SK-N-SH (cell line): Measurements from ENCODE around the gene NBPF1. TPM values are rescaled to one million over a fixed set of nuclear protein-coding genes. Genes with fewer than 3 reads are reported as not detected.
A peak's percentile ranks its signal among the peaks of the same experiment; 100 is the strongest.
"Not testable (repeated sequence)": the region's sequence is repeated elsewhere in the genome, so short reads cannot be mapped to it uniquely, and the experiment has no call there.

Experiments
- CTCF ChIA-PET: fragments of 300-600, 350-600 bp; formaldehyde crosslinking; extraction: SDS; loops from one replicate; lab custom pipeline; 2021; lab: Yijun Ruan, JAX
- POLR2A ChIA-PET: fragments of 350-600 bp; sonication (Branson Sonifier 250); formaldehyde crosslinking; extraction: SDS; loops from one replicate; lab custom pipeline; 2020; ENCODE audit warnings: antibody characterized with exemption, inconsistent platforms; lab: Yijun Ruan, JAX
- DNase-seq: peaks from one replicate; pipeline ENCODE4 v3.0.0; 2012
- H2AFZ ChIP-seq: fragments of 200-600 bp; sonication (generic); 2 replicates; pipeline ENCODE4 v1.8.1; 2016; ENCODE audit warnings: antibody characterized with exemption, mild to moderate bottlenecking, low read depth
- H3F3A ChIP-seq: fragments of 200-600 bp; sonication (generic); replicated peaks from 2 replicates; pipeline ENCODE3; 2016; ENCODE audit warnings: antibody characterized with exemption, mild to moderate bottlenecking; ENCODE audit not compliant: insufficient read depth
- H3K27ac ChIP-seq, 2 experiments: fragments of 200-500 bp in 1 of 2; fragments of 200-600 bp in 1 of 2; sonication (Bioruptor generic) in 1 of 2; sonication (generic), shearing (Covaris generic) in 1 of 2; 2 replicates each; pipeline versions ENCODE4 v1.5.1 to v1.6.1; 2014 to 2016; ENCODE audit warnings: low read depth in 2 of 2, inconsistent platforms in 1 of 2, low read length in 1 of 2, mild to moderate bottlenecking in 1 of 2, mixed read lengths in 1 of 2
- H3K27me3 ChIP-seq: fragments of 200-600 bp; sonication (generic), shearing (Covaris generic); 2 replicates; pipeline ENCODE4 v1.6.1; 2016; ENCODE audit warnings: mixed run types; ENCODE audit not compliant: insufficient read depth
- H3K36me3 ChIP-seq, 2 experiments: fragments of 200-500 bp in 1 of 2; fragments of 200-600 bp in 1 of 2; sonication (Bioruptor generic) in 1 of 2; sonication (generic) in 1 of 2; replicated peaks in 1 of 2; 2 replicates each; pipeline versions ENCODE3 to v1.5.1; 2014 to 2016; ENCODE audit warnings: low read length in 1 of 2, mild to moderate bottlenecking in 1 of 2; ENCODE audit not compliant: insufficient read depth in 2 of 2, control insufficient read depth in 1 of 2
- H3K4me1 ChIP-seq, 2 experiments: fragments of 200-500 bp in 1 of 2; fragments of 200-600 bp in 1 of 2; sonication (Bioruptor generic) in 1 of 2; sonication (generic), shearing (Covaris generic) in 1 of 2; 2 replicates each; pipeline versions ENCODE4 v1.5.1 to v1.6.1; 2014 to 2016; ENCODE audit warnings: low read depth in 1 of 2, low read length in 1 of 2, mixed run types in 1 of 2; ENCODE audit not compliant: insufficient read depth in 2 of 2, control insufficient read depth in 1 of 2
- H3K4me2 ChIP-seq: fragments of 200-600 bp; sonication (generic), shearing (Covaris generic); 2 replicates; pipeline ENCODE4 v1.6.1; 2017; ENCODE audit warnings: mixed run types
- H3K4me3 ChIP-seq, 2 experiments: fragments of 200-500 bp in 1 of 2; fragments of 200-600 bp in 1 of 2; sonication (Bioruptor generic) in 1 of 2; sonication (generic), shearing (Covaris generic) in 1 of 2; 2 replicates each; pipeline versions ENCODE4 v1.5.1 to v1.8.1; 2014 to 2016; ENCODE audit warnings: low read depth in 2 of 2, inconsistent platforms in 1 of 2, low read length in 1 of 2, mild to moderate bottlenecking in 1 of 2, mixed read lengths in 1 of 2, moderate library complexity in 1 of 2
- H3K79me2 ChIP-seq: fragments of 200-600 bp; sonication (generic); 2 replicates; pipeline ENCODE4 v1.8.1; 2017; ENCODE audit warnings: mild to moderate bottlenecking; ENCODE audit not compliant: insufficient read depth
- H3K9ac ChIP-seq: fragments of 200-600 bp; sonication (generic); 2 replicates; pipeline ENCODE4 v1.6.1; 2017; ENCODE audit warnings: mixed run types
- H3K9me2 ChIP-seq: fragments of 200-600 bp; sonication (generic); 2 replicates; pipeline ENCODE4 v1.6.1; 2017; ENCODE audit warnings: mixed run types
- H3K9me3 ChIP-seq: fragments of 200-600 bp; sonication (generic); 2 replicates; pipeline ENCODE4 v1.6.1; 2017; ENCODE audit warnings: mixed run types, mild to moderate bottlenecking, moderate library complexity
- H4K20me1 ChIP-seq: fragments of 200-600 bp; sonication (generic); 2 replicates; pipeline ENCODE4 v1.6.1; 2017; ENCODE audit warnings: mild to moderate bottlenecking, mixed run types; ENCODE audit not compliant: insufficient read depth
- WGBS: methylation state at CpG from one replicate; pipeline ENCODE4 v1.1.6; 2017; ENCODE audit warnings: low lambda C conversion rate; 5-methylcytosine and 5-hydroxymethylcytosine counted together
- polyA plus RNA-seq, 3 experiments: library from polyadenylated mRNA; depleted of rRNA; stranded (reverse); fragments of >200 nt; gene quantifications; 2 replicates each; pipeline ENCODE4 v1.2.3, GENCODE V29; 2012
- TF ChIP-seq, protein P1 (sequence below): fragments of 200-600 bp; sonication (generic); IDR thresholded peaks from 2 replicates; pipeline ENCODE4 v1.6.1; 2017; ENCODE audit warnings: antibody characterized with exemption, mild to moderate bottlenecking, moderate library complexity

Gene NBPF1
- polyA plus RNA-seq, 1 of the 3 experiments (the other 2 are of a cell fraction), result 29.8 TPM

DNA sequence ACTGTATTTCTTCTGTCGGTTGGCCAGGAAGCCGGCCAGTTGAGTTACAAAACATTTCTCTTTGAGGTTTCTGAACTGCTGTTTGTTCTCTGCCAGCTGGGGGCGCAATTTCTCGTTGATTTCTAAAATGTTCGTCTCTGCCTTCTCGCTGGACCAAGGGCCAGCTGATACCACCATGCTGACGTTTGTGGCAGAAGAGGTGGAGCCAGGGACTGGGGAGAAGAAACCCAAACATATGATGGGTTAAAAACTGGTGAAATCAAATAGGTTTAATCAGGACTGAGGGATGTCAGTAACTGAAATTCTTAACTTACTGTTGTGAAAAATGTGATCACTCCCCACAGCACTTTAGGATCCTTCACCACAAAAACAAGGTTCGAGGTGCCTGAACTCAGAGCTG lies 21.5 kb downstream of the NBPF1 start:
- H3K27ac ChIP-seq, H3K79me2 ChIP-seq, DNase-seq, H2AFZ ChIP-seq, H4K20me1 ChIP-seq, POLR2A ChIA-PET, H3K4me3 ChIP-seq, H3K27me3 ChIP-seq, H3K9me3 ChIP-seq, H3K9me2 ChIP-seq, H3K36me3 ChIP-seq, H3F3A ChIP-seq, H3K4me2 ChIP-seq, H3K4me1 ChIP-seq, H3K9ac ChIP-seq: not testable (repeated sequence)
- 9% methylated on average over 6 of the region's 8 CpGs for WGBS
- TF ChIP-seq, protein P1, sequence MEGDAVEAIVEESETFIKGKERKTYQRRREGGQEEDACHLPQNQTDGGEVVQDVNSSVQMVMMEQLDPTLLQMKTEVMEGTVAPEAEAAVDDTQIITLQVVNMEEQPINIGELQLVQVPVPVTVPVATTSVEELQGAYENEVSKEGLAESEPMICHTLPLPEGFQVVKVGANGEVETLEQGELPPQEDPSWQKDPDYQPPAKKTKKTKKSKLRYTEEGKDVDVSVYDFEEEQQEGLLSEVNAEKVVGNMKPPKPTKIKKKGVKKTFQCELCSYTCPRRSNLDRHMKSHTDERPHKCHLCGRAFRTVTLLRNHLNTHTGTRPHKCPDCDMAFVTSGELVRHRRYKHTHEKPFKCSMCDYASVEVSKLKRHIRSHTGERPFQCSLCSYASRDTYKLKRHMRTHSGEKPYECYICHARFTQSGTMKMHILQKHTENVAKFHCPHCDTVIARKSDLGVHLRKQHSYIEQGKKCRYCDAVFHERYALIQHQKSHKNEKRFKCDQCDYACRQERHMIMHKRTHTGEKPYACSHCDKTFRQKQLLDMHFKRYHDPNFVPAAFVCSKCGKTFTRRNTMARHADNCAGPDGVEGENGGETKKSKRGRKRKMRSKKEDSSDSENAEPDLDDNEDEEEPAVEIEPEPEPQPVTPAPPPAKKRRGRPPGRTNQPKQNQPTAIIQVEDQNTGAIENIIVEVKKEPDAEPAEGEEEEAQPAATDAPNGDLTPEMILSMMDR, result peak; percentile 53
- CTCF ChIA-PET, result interaction anchor here (1.0 to 2.5 kb wide), 7 partner anchors 9 to 356 kb away, joined by 3 to 9 read pairs (median 4); no protein-coding TSS in a partner anchor

DNA sequence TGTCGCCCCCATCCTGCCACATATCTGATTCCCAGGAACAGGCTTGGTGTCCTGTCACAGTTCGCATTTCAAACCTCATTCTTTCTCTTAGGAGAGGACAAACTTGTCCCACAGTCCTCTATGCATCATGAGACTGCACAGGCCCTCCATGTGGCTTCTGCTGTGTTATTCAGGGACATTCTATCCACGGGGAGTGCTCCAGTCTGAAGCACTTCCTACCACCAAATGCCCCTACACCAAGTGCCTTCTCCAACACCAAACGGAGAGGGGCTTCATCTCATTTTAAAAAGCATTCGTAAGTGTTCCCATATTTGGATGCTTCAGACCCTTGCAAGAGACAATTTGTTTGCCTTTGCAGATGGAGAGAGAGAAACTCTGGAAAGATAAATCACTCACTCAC lies 25.3 kb downstream of the NBPF1 start:
- WGBS, result 89% methylated on average over 5 of the region's 5 CpGs
- H2AFZ ChIP-seq, H3K27ac ChIP-seq, H3F3A ChIP-seq, H4K20me1 ChIP-seq, H3K4me3 ChIP-seq, H3K27me3 ChIP-seq, H3K4me2 ChIP-seq, H3K9me2 ChIP-seq, H3K4me1 ChIP-seq, H3K79me2 ChIP-seq, DNase-seq, H3K9ac ChIP-seq, POLR2A ChIA-PET, CTCF ChIA-PET, H3K9me3 ChIP-seq, H3K36me3 ChIP-seq: not testable (repeated sequence)

DNA sequence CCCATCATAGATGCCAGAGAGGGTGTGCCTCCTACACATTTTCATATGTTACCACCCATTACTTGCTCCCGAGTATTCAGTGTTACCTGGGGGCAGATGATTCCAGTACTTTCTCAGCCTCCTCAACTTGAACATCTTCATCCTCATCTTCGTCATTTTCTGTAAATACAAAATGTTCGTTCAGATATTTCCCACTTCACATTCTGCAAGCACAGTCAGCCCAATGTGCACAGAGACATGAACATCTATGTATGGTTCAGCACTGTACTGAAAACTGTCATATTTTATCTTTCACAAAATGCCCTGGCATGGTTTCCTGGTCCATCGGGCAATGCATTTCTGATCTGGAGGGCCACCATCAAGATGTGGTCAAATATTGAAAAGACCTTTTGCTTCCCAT lies 25.7 kb downstream of the NBPF1 start:
- CTCF ChIA-PET, H2AFZ ChIP-seq, H3K9me2 ChIP-seq, H3K36me3 ChIP-seq, POLR2A ChIA-PET, H3K9ac ChIP-seq, H4K20me1 ChIP-seq, H3K27me3 ChIP-seq, H3F3A ChIP-seq, DNase-seq, H3K4me1 ChIP-seq, H3K27ac ChIP-seq, H3K79me2 ChIP-seq, H3K4me3 ChIP-seq, H3K4me2 ChIP-seq, H3K9me3 ChIP-seq: not testable (repeated sequence)
- 92% methylated on average over 4 of the region's 4 CpGs for WGBS

DNA sequence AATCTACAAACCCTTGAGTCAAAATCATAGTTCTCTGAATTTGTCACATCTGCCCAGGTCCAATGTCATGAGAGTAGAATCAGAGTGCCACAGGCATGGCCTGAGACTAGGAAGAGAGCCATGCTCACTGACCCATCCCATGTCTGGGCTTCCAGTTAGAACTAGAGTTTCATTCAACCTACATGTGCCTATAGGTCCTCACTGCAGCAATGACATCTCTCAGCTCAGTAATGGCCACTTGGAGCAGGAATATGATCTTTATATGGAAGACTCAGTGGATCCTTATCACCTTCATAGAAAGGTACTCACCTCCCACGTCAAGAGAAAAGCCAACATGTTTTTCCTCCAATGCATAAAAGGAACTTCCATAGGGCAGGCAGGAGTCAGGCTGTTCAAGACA lies 48.0 kb downstream of the NBPF1 start:
- H3K9me2 ChIP-seq, POLR2A ChIA-PET, H3K79me2 ChIP-seq, H3K27ac ChIP-seq, H3K9ac ChIP-seq, H4K20me1 ChIP-seq, H3K4me2 ChIP-seq, DNase-seq, H3F3A ChIP-seq, H3K9me3 ChIP-seq, H3K4me3 ChIP-seq, H3K36me3 ChIP-seq, H2AFZ ChIP-seq, H3K4me1 ChIP-seq, H3K27me3 ChIP-seq: not testable (repeated sequence)
- CTCF ChIA-PET, result interaction anchor here (0.7 kb wide), 1 partner anchor 128 kb away, joined by 3 read pairs; no protein-coding TSS in a partner anchor
- whole genome bisulfite sequencing, result no CpG with 5 or more reads among the region's 1 CpG

DNA sequence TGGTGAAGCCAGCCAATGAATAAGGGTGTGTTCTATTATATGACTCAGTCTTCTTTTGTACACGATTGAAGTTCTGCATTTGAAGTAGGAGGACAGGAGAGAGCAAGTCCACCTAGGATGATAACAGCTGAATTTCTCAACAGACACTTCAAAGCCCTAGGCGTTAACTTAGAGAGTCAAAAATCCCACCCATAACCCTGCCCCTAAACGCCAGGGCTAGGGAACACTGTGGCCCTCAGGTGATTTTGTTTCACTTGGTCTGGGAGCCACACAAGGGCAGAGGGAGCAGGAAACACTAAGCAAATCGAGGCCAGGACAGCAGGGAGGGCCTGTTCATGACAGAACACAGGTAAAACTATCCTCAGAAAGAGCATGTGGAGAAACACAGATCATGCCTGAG lies 52.3 kb downstream of the NBPF1 start:
- H3K9ac ChIP-seq, H2AFZ ChIP-seq, H3K9me3 ChIP-seq, H3K4me1 ChIP-seq, H3K27me3 ChIP-seq, H3K4me3 ChIP-seq, H3K79me2 ChIP-seq, H4K20me1 ChIP-seq, H3F3A ChIP-seq, H3K36me3 ChIP-seq, DNase-seq, H3K27ac ChIP-seq, H3K4me2 ChIP-seq, POLR2A ChIA-PET, H3K9me2 ChIP-seq: not testable (repeated sequence)
- 53% methylated on average over 4 of the region's 4 CpGs for WGBS
- CTCF ChIA-PET, result interaction anchor here (0.6 kb wide), 1 partner anchor 355 kb away, joined by 3 read pairs; no protein-coding TSS in a partner anchor
